Naive thymus-derived CD4-positive, alpha-beta T cell (primary cell): ENCODE measurements around the gene SLC10A6. TPM values are rescaled to one million over a fixed set of nuclear protein-coding genes. Genes with fewer than 3 reads are reported as not detected.

Experiments used
- ATAC-seq: fragments of 150-1000 bp; cut with Tn5 transposase; 2 replicates; pipeline ENCODE4 v1.10.0; 2021; ENCODE audit warnings: mild to moderate bottlenecking, moderate library complexity
- CTCF ChIA-PET: fragments of 350-600 bp; sonication (Branson Sonifier 250); formaldehyde crosslinking; loops from one replicate; lab custom pipeline; 2021; ENCODE audit warnings: antibody characterized with exemption; lab: Charles Lee
- POLR2A ChIA-PET: fragments of 350-600 bp; sonication (Branson Sonifier 250); formaldehyde crosslinking; loops from one replicate; lab custom pipeline; 2021; ENCODE audit warnings: antibody characterized with exemption, inconsistent platforms; lab: Charles Lee
- DNase-seq, 9 donors: peaks; one replicate each; pipeline versions ENCODE4 v3.0.0 to v3.0.0-alpha.2; 2020 to 2022; ENCODE audit warnings: mixed read lengths in 1 of 9
- H3K27ac ChIP-seq: one replicate; pipeline ENCODE4 v1.7.0; 2013; ENCODE audit warnings: mild to moderate bottlenecking, low read depth, low read length, moderate library complexity
- H3K27me3 ChIP-seq, 2 donors: one replicate each; pipeline ENCODE4 v1.7.0; 2013; ENCODE audit warnings: low read length in 2 of 2, mild to moderate bottlenecking in 2 of 2, moderate library complexity in 2 of 2; ENCODE audit not compliant: control insufficient read depth in 2 of 2, insufficient read depth in 2 of 2
- H3K36me3 ChIP-seq, 3 experiments: 1 replicate in 2 of 3; 2 replicates in 1 of 3; pipeline ENCODE4 v1.7.0; 2013; ENCODE audit warnings: low read length in 3 of 3, mild to moderate bottlenecking in 3 of 3, moderate library complexity in 1 of 3; ENCODE audit not compliant: insufficient read depth in 3 of 3, control insufficient read depth in 2 of 3
- H3K4me1 ChIP-seq, 2 donors: one replicate each; pipeline ENCODE4 v1.7.0; 2013; ENCODE audit warnings: low read length in 2 of 2, mild to moderate bottlenecking in 2 of 2, moderate library complexity in 1 of 2; ENCODE audit not compliant: control insufficient read depth in 2 of 2, insufficient read depth in 2 of 2
- H3K4me3 ChIP-seq: 2 replicates; pipeline ENCODE4 v1.7.0; 2013; ENCODE audit warnings: mild to moderate bottlenecking, low read length
- H3K9me3 ChIP-seq, 3 experiments: 1 replicate in 2 of 3; 2 replicates in 1 of 3; pipeline ENCODE4 v1.7.0; 2013; ENCODE audit warnings: low read length in 3 of 3; ENCODE audit not compliant: control insufficient read depth in 2 of 3
- H3K27ac Mint-ChIP-seq, 9 donors: one replicate each; pipeline ENCODE4 v1.8.0; 2020 to 2022; ENCODE audit warnings: mixed read lengths in 9 of 9, mild to moderate bottlenecking in 8 of 9, moderate library complexity in 5 of 9, inconsistent platforms in 2 of 9
- H3K27me3 Mint-ChIP-seq, 5 donors: one replicate each; pipeline ENCODE4 v1.8.0; 2021 to 2022; ENCODE audit warnings: mixed read lengths in 5 of 5, mild to moderate bottlenecking in 1 of 5
- H3K36me3 Mint-ChIP-seq, 5 donors: one replicate each; pipeline ENCODE4 v1.8.0; 2020 to 2022; ENCODE audit warnings: mixed read lengths in 5 of 5, mild to moderate bottlenecking in 3 of 5, inconsistent platforms in 1 of 5
- H3K4me1 Mint-ChIP-seq, 7 donors: one replicate each; pipeline ENCODE4 v1.8.0; 2020 to 2022; ENCODE audit warnings: mixed read lengths in 7 of 7, mild to moderate bottlenecking in 3 of 7, inconsistent platforms in 1 of 7
- H3K4me3 Mint-ChIP-seq, 10 donors: one replicate each; pipeline ENCODE4 v1.8.0; 2020 to 2022; ENCODE audit warnings: mild to moderate bottlenecking in 10 of 10, mixed read lengths in 10 of 10, moderate library complexity in 6 of 10, inconsistent platforms in 2 of 10
- H3K9me3 Mint-ChIP-seq, 11 donors: one replicate each; pipeline ENCODE4 v1.8.0; 2020 to 2022; ENCODE audit warnings: mixed read lengths in 11 of 11, mild to moderate bottlenecking in 4 of 11, inconsistent platforms in 1 of 11, moderate library complexity in 1 of 11
- intact Hi-C, 2 donors: fragments of 100-400 bp; cut with micrococcal nuclease; formaldehyde crosslinking; loops; one replicate each; pipeline ENCODE4 v1.15.1; 2023
- polyA plus RNA-seq, 2 donors: library from polyadenylated mRNA; unstranded; fragments of 300-500 nt; fragmentation: Illumina TruSeq; gene quantifications; one replicate each; pipeline ENCODE4 v1.2.3, GENCODE V29; 2021
- total RNA-seq, 6 experiments: library from RNA in 5 of 6; stranded (reverse) in 5 of 6; gene quantifications; 1 replicate in 5 of 6; 2 replicates in 1 of 6; pipeline ENCODE4 v1.2.3 and lab custom pipeline; 2021 to 2026

Gene SLC10A6
- total and polyA plus RNA-seq, 7 experiments from 2014 or later = 0.24 TPM; not detected in 6

GRCh38 chr4:86822136-86822535 lies 27.0 kb downstream of the SLC10A6 start:
- no peak for DNase-seq
- ChIA-PET POLR2A (interaction anchor here (0.7 kb wide), 1 partner anchor 226 kb away, joined by 3 read pairs; no protein-coding TSS in a partner anchor), CTCF (no interaction called here)
- Mint-ChIP-seq H3K4me3 (no peak overlapping the region), H3K4me1 (peaks cover 0 to 1% (median 0%) of the 10 kb centered on the region in 7 donors), H3K27me3 (peaks cover 0 to 5% (median 0%) of the 10 kb centered on the region in 5 donors), H3K27ac (no peak overlapping the region), H3K36me3 (peaks cover 0 to 4% (median 0%) of the 10 kb centered on the region in 5 donors), H3K9me3 (peaks cover 0 to 2% (median 0%) of the 10 kb centered on the region in 11 donors)
- Histone ChIP-seq H3K27ac (no peak overlapping the region), H3K4me1 (no peaks in the 10 kb centered on the region), H3K4me3 (no peak overlapping the region), H3K27me3 (no peaks in the 10 kb centered on the region), H3K36me3 (no peaks in the 10 kb centered on the region), H3K9me3 (no peaks in the 10 kb centered on the region)
- intact Hi-C loops = no loop called here
- ATAC-seq = no peak

GRCh38 chr4:86821151-86821550 lies 28.0 kb downstream of the SLC10A6 start:
- no peak overlapping the region for H3K4me3 Mint-ChIP-seq
- H3K9me3 Mint-ChIP-seq = peaks cover 0 to 7% (median 0%) of the 10 kb centered on the region in 11 donors
- DNase-seq (no peak), ATAC-seq (no peak)
- H3K9me3 ChIP-seq = no peaks in the 10 kb centered on the region
- no peak overlapping the region for H3K27ac ChIP-seq
- no peaks in the 10 kb centered on the region for H3K36me3 ChIP-seq
- ChIA-PET POLR2A (no interaction called here), CTCF (no interaction called here)
- H3K4me3 ChIP-seq = no peak overlapping the region
- peaks cover 0 to 5% (median 2%) of the 10 kb centered on the region in 5 donors for H3K27me3 Mint-ChIP-seq
- intact Hi-C loops = no loop called here
- H3K36me3 Mint-ChIP-seq = peaks cover 0 to 4% (median 0%) of the 10 kb centered on the region in 5 donors
- H3K4me1 ChIP-seq = no peaks in the 10 kb centered on the region
- no peaks in the 10 kb centered on the region for H3K27me3 ChIP-seq
- no peak overlapping the region for H3K27ac Mint-ChIP-seq
- peaks cover 0 to 1% (median 0%) of the 10 kb centered on the region in 7 donors for H3K4me1 Mint-ChIP-seq

- intact Hi-C loops = no loop called here
- CTCF ChIA-PET = no interaction called here
Observed at GRCh38 chr4:86819561-86819960, 29.6 kb downstream of the SLC10A6 start.

GRCh38 chr4:86818841-86819240 lies 30.3 kb downstream of the SLC10A6 start:
- Histone ChIP-seq H3K27me3 (no peaks in the 10 kb centered on the region), H3K4me3 (no peak overlapping the region), H3K36me3 (no peaks in the 10 kb centered on the region), H3K27ac (no peak overlapping the region), H3K4me1 (no peaks in the 10 kb centered on the region), H3K9me3 (peaks cover 0 to 6% (median 0%) of the 10 kb centered on the region in 3 experiments)
- peaks cover 0 to 4% (median 0%) of the 10 kb centered on the region in 5 donors for H3K36me3 Mint-ChIP-seq
- peaks cover 0 to 1% (median 0%) of the 10 kb centered on the region in 7 donors for H3K4me1 Mint-ChIP-seq
- no peak for DNase-seq
- H3K27me3 Mint-ChIP-seq = peaks cover 0 to 5% (median 0%) of the 10 kb centered on the region in 5 donors
- no peak for ATAC-seq
- no peak overlapping the region for H3K27ac Mint-ChIP-seq
- ChIA-PET POLR2A (no interaction called here), CTCF (no interaction called here)
- intact Hi-C loops = no loop called here
- peaks cover 0 to 18% (median 6%) of the 10 kb centered on the region in 11 donors for H3K9me3 Mint-ChIP-seq
- no peak overlapping the region for H3K4me3 Mint-ChIP-seq

More at GRCh38 chr4:86819561-86819960, 29.6 kb downstream of the SLC10A6 start:
- Mint-ChIP-seq H3K4me1 (peaks cover 0 to 1% (median 0%) of the 10 kb centered on the region in 7 donors), H3K9me3 (peaks cover 0 to 18% (median 3%) of the 10 kb centered on the region in 11 donors), H3K36me3 (peaks cover 0 to 4% (median 0%) of the 10 kb centered on the region in 5 donors), H3K27me3 (peaks cover 0 to 5% (median 0%) of the 10 kb centered on the region in 5 donors), H3K27ac (no peak overlapping the region), H3K4me3 (no peak overlapping the region)
- Histone ChIP-seq H3K9me3 (peaks cover 0 to 6% (median 0%) of the 10 kb centered on the region in 3 experiments), H3K27ac (no peak overlapping the region), H3K36me3 (no peaks in the 10 kb centered on the region), H3K4me1 (no peaks in the 10 kb centered on the region), H3K4me3 (no peak overlapping the region), H3K27me3 (no peaks in the 10 kb centered on the region)
- ATAC-seq (no peak), DNase-seq (no peak)
- POLR2A ChIA-PET = no interaction called here

GRCh38 chr4:86818211-86818610 lies 31.0 kb downstream of the SLC10A6 start:
- Histone ChIP-seq H3K27ac (no peak overlapping the region), H3K4me1 (no peaks in the 10 kb centered on the region), H3K36me3 (no peaks in the 10 kb centered on the region), H3K4me3 (no peak overlapping the region), H3K9me3 (peaks cover 0 to 6% (median 0%) of the 10 kb centered on the region in 3 experiments), H3K27me3 (no peaks in the 10 kb centered on the region)
- H3K36me3 Mint-ChIP-seq = peaks cover 0 to 4% (median 0%) of the 10 kb centered on the region in 5 donors
- no peak overlapping the region for H3K27ac Mint-ChIP-seq
- no peak for ATAC-seq
- POLR2A ChIA-PET = no interaction called here
- no peak overlapping the region for H3K4me3 Mint-ChIP-seq
- H3K9me3 Mint-ChIP-seq = peaks cover 0 to 18% (median 6%) of the 10 kb centered on the region in 11 donors
- peaks cover 0 to 5% (median 0%) of the 10 kb centered on the region in 5 donors for H3K27me3 Mint-ChIP-seq
- CTCF ChIA-PET = no interaction called here
- peaks cover 0 to 1% (median 0%) of the 10 kb centered on the region in 7 donors for H3K4me1 Mint-ChIP-seq
- no peak for DNase-seq
- intact Hi-C loops = no loop called here

- Mint-ChIP-seq H3K27me3 (peaks cover 0 to 8% (median 0%) of the 10 kb centered on the region in 5 donors), H3K9me3 (peaks cover 0 to 18% (median 6%) of the 10 kb centered on the region in 11 donors), H3K36me3 (peaks cover 0 to 4% (median 0%) of the 10 kb centered on the region in 5 donors), H3K4me1 (peaks cover 0 to 1% (median 0%) of the 10 kb centered on the region in 7 donors), H3K27ac (no peak overlapping the region), H3K4me3 (no peak overlapping the region)
- no peaks in the 10 kb centered on the region for H3K36me3 ChIP-seq
- DNase-seq = no peak
- no peak overlapping the region for H3K4me3 ChIP-seq
- no peak overlapping the region for H3K27ac ChIP-seq
- no peak for ATAC-seq
- no peaks in the 10 kb centered on the region for H3K27me3 ChIP-seq
- ChIA-PET CTCF (no interaction called here), POLR2A (no interaction called here)
- peaks cover 0 to 6% (median 0%) of the 10 kb centered on the region in 3 experiments for H3K9me3 ChIP-seq
- intact Hi-C loops = no loop called here
- H3K4me1 ChIP-seq = no peaks in the 10 kb centered on the region
Observed at GRCh38 chr4:86816501-86817273, 32.5 kb downstream of the SLC10A6 start.
